B cell (primary cell): Measurements from ENCODE around the gene CNNM4. TPM values are rescaled to one million over a fixed set of nuclear protein-coding genes. Genes with fewer than 3 reads are reported as not detected.

Experiments used
- ATAC-seq: fragments of 200-7000 bp; cut with Tn5 transposase; one replicate; pipeline ENCODE4 v1.10.0; 2021; ENCODE audit warnings: low read depth, mild to moderate bottlenecking, moderate number of reproducible peaks, moderate library complexity
- CTCF ChIA-PET: fragments of 350-600 bp; sonication (Branson Sonifier 250); formaldehyde crosslinking; loops from one replicate; lab custom pipeline; 2021; ENCODE audit warnings: antibody characterized with exemption, inconsistent platforms; lab: Charles Lee
- POLR2A ChIA-PET: fragments of 350-600 bp; sonication (Branson Sonifier 250); formaldehyde crosslinking; loops from one replicate; lab custom pipeline; 2021; ENCODE audit warnings: antibody characterized with exemption; lab: Charles Lee
- DNase-seq: peaks from one replicate; pipeline ENCODE4 v3.0.0; 2013
- H2AFZ ChIP-seq: 2 replicates; pipeline ENCODE4 v1.6.1; 2012; ENCODE audit warnings: mild to moderate bottlenecking, low read depth, low read length; ENCODE audit not compliant: insufficient read depth, poor library complexity, severe bottlenecking
- H3K27ac ChIP-seq, 2 donors: 1 replicate in 1 of 2; 2 replicates in 1 of 2; pipeline ENCODE4 v1.5.1; 2012 to 2013; ENCODE audit warnings: low read length in 2 of 2, mild to moderate bottlenecking in 2 of 2, moderate library complexity in 1 of 2
- H3K27me3 ChIP-seq, 4 experiments: fragments of 200-600 bp in 1 of 4; sonication (generic) in 1 of 4; replicated peaks in 1 of 4; 1 replicate in 2 of 4; 2 replicates in 2 of 4; pipeline versions ENCODE4 v1.6.1 to v1.7.0; 2013 to 2016; ENCODE audit warnings: low read length in 3 of 4, mild to moderate bottlenecking in 2 of 4, mixed read lengths in 1 of 4, moderate library complexity in 1 of 4; ENCODE audit not compliant: insufficient read depth in 4 of 4, control insufficient read depth in 3 of 4; ENCODE audit errors: control extremely low read depth in 1 of 4
- H3K36me3 ChIP-seq, 2 experiments: replicated peaks in 1 of 2; 1 replicate in 1 of 2; 2 replicates in 1 of 2; pipeline versions ENCODE4 v1.6.1 to v1.7.1; 2013; ENCODE audit warnings: low read length in 1 of 2; ENCODE audit not compliant: insufficient read depth in 2 of 2, control insufficient read depth in 1 of 2; ENCODE audit errors: control extremely low read depth in 1 of 2, extremely low read depth in 1 of 2
- H3K4me1 ChIP-seq, 2 donors: fragments of 200-600 bp in 1 of 2; sonication (generic) in 1 of 2; 1 replicate in 1 of 2; 2 replicates in 1 of 2; pipeline versions ENCODE4 v1.5.1 to v1.6.1; 2013 to 2017; ENCODE audit warnings: low read length in 2 of 2; ENCODE audit not compliant: control insufficient read depth in 2 of 2, insufficient read depth in 2 of 2
- H3K4me2 ChIP-seq: replicated peaks from 2 replicates; pipeline ENCODE3; 2012; ENCODE audit warnings: mild to moderate bottlenecking, low read depth, low read length; ENCODE audit not compliant: poor library complexity, severe bottlenecking
- H3K4me3 ChIP-seq, 5 experiments: fragments of 200-600 bp in 1 of 5; sonication (generic) in 1 of 5; 1 replicate in 3 of 5; 2 replicates in 2 of 5; pipeline versions ENCODE4 v1.5.1 to v1.7.0; 2011 to 2016; ENCODE audit warnings: low read length in 4 of 5, mild to moderate bottlenecking in 4 of 5, low read depth in 2 of 5, control low read depth in 1 of 5, moderate library complexity in 1 of 5; ENCODE audit not compliant: insufficient read depth in 1 of 5; ENCODE audit errors: control extremely low read depth in 1 of 5, extremely low read depth in 1 of 5
- H3K79me2 ChIP-seq: fragments of 200-600 bp; sonication (generic); one replicate; pipeline ENCODE4 v1.6.0; 2016; ENCODE audit warnings: low read length; ENCODE audit not compliant: control insufficient read depth, insufficient read depth
- H3K9ac ChIP-seq: fragments of 200-600 bp; sonication (generic); 2 replicates; pipeline ENCODE4 v1.6.1; 2017; ENCODE audit warnings: mild to moderate bottlenecking, low read length, moderate library complexity
- H3K9me3 ChIP-seq, 3 donors: one replicate each; pipeline versions ENCODE4 v1.6.1 to v1.7.1; 2013; ENCODE audit warnings: low read length in 2 of 3; ENCODE audit not compliant: control insufficient read depth in 2 of 3, insufficient read depth in 1 of 3; ENCODE audit errors: control extremely low read depth in 1 of 3
- H4K20me1 ChIP-seq: 2 replicates; pipeline ENCODE4 v1.6.0; 2012; ENCODE audit warnings: mild to moderate bottlenecking, low read length; ENCODE audit not compliant: insufficient read depth, control insufficient read depth, poor library complexity, severe bottlenecking
- H3K27ac Mint-ChIP-seq: one replicate; pipeline ENCODE4 v1.8.0; 2021; ENCODE audit warnings: mixed read lengths
- H3K27me3 Mint-ChIP-seq: one replicate; pipeline ENCODE4 v1.8.0; 2021; ENCODE audit warnings: mixed read lengths
- H3K4me1 Mint-ChIP-seq: one replicate; pipeline ENCODE4 v1.8.0; 2021; ENCODE audit warnings: mixed read lengths
- H3K4me3 Mint-ChIP-seq: one replicate; pipeline ENCODE4 v1.8.0; 2021; ENCODE audit warnings: mixed read lengths
- H3K9me3 Mint-ChIP-seq: one replicate; pipeline ENCODE4 v1.8.0; 2022; ENCODE audit warnings: mixed read lengths; ENCODE audit not compliant: insufficient read depth
- CTCF ChIP-seq: fragments of 200-600 bp; IDR thresholded peaks from one replicate; pipeline ENCODE4 v1.8.0; 2022; ENCODE audit warnings: antibody characterized with exemption, mild to moderate bottlenecking
- EZH2 ChIP-seq: IDR thresholded peaks from 2 replicates; pipeline ENCODE4 v1.6.1; 2012; ENCODE audit warnings: borderline replicate concordance, low read depth, mild to moderate bottlenecking, moderate library complexity, low read length; ENCODE audit not compliant: insufficient read depth, poor library complexity, severe bottlenecking
- WGBS: methylation state at CpG from one replicate; pipeline ENCODE4 v1.1.5; 2013; ENCODE audit warnings: missing lambda C conversion rate; ENCODE audit not compliant: insufficient coverage; 5-methylcytosine and 5-hydroxymethylcytosine counted together
- intact Hi-C: fragments of 100-400 bp; cut with micrococcal nuclease; formaldehyde crosslinking; loops from one replicate; pipeline ENCODE4 v1.10.0; 2022
- polyA plus RNA-seq: library from polyadenylated mRNA; depleted of rRNA; stranded (reverse); fragments of >200 nt; gene quantifications from 2 replicates; pipeline ENCODE4 v1.2.3, GENCODE V29; 2012
- total RNA-seq, 2 donors: library from RNA; stranded (reverse); fragments of 120-200 nt in 1 of 2; gene quantifications; 1 replicate in 1 of 2; 2 replicates in 1 of 2; pipeline versions ENCODE4 v1.2.3 to v1.2.4, GENCODE V29; 2013 to 2022

The CNNM4 gene
- total and polyA plus RNA-seq, 2 donors (not counting 1 experiment from before 2014, with no cell fraction given) = 15.1 to 24.0 TPM

GRCh38 chr2:96841701-96842495 lies 81.2 kb downstream of the CNNM4 start:
- no peaks in the 10 kb centered on the region for H3K27me3 ChIP-seq

More at GRCh38 chr2:96841701-96842495, 81.2 kb downstream of the CNNM4 start:
- H3K9ac ChIP-seq = no peak overlapping the region
- H4K20me1 ChIP-seq = no peaks in the 10 kb centered on the region
- ATAC-seq (no peak), DNase-seq (no peak)
- no peak overlapping the region for H3K27ac ChIP-seq
- H3K4me3 ChIP-seq = no peak overlapping the region
- H3K79me2 ChIP-seq = no peaks in the 10 kb centered on the region
- Mint-ChIP-seq H3K27me3 (no peaks in the 10 kb centered on the region), H3K4me1 (peaks cover 18% of the 10 kb centered on the region), H3K4me3 (no peak overlapping the region), H3K27ac (no peak overlapping the region), H3K9me3 (no peaks in the 10 kb centered on the region)
- H3K4me1 ChIP-seq = peaks cover 10 to 18% of the 10 kb centered on the region in 2 donors
- H3K9me3 ChIP-seq = no peaks in the 10 kb centered on the region
- intact Hi-C loops = no loop called here
- TF ChIP-seq CTCF = no peak
- no peak for TF ChIP-seq EZH2
- WGBS = 93% methylated on average over 13 of the region's 16 CpGs
- H2AFZ ChIP-seq = no peak overlapping the region
- no peak overlapping the region for H3K4me2 ChIP-seq
- H3K36me3 ChIP-seq = peaks cover 0 to 15% of the 10 kb centered on the region in 2 experiments
- ChIA-PET POLR2A (no interaction called here), CTCF (interaction anchor here (1.7 kb wide), 1 partner anchor 16 kb away, joined by 4 read pairs; the partner anchor contains the start of gene ANKRD39)
